Pulmonary artery endothelial cell (primary cell): ENCODE results near the gene LYRM7. TPM values are rescaled to one million over a fixed set of nuclear protein-coding genes. Genes with fewer than 3 reads are reported as not detected.
"Not testable (repeated sequence)": the region's sequence is repeated elsewhere in the genome, so short reads cannot be mapped to it uniquely, and the experiment has no call there.

Experiments
- DNase-seq: peaks from one replicate; pipeline ENCODE4 v3.0.0-alpha.2; 2011; ENCODE audit warnings: low read depth, low spot score
- total RNA-seq: library from RNA; depleted of rRNA; stranded (reverse); fragments of >200 nt; gene quantifications from 2 replicates; pipeline ENCODE4 v1.2.3, GENCODE V29; 2014

Gene LYRM7
- total RNA-seq = 6.7 and 7.4 TPM in 2 replicates

DNA sequence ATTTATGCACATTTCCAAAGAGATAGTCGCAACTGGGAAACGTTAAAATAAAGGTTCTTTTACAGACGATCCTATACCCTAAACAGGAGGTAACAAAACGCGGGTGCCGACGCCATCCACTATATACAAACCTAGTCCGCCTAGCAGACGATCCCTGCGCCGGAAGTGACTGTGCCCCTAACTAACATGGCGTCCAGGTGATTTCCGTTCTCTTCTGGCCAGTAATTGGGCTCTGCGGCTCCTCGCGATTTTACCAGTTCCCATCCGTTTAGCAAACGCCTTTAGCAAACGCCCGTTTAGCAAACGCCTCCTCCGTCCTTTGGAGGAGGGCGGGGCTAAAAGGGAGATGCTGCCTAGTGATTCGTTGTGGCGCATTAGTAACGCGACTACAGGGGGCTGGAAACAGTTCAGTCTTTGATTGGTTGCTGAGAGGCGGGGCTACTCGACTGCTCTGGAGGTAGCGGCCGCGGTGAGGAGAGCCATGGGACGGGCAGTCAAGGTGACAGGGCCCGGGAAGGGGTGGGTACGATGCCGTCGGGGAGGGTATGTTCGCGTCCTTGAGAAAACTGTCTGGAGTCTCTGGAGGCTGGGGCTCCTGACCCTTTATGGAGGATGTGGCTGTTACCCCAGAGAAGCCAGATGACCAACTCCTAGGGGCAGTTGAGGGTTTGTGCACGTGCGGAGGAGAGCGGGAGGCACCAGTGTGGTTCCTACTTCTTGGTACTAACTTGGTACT, at the start of gene LYRM7:
TSS of gene LYRM7 (plus strand) at position 405 of the 736 bp plus-strand sequence. CDS start at position 482, 77 bp downstream.
- peak; percentile 98 for DNase-seq

DNA sequence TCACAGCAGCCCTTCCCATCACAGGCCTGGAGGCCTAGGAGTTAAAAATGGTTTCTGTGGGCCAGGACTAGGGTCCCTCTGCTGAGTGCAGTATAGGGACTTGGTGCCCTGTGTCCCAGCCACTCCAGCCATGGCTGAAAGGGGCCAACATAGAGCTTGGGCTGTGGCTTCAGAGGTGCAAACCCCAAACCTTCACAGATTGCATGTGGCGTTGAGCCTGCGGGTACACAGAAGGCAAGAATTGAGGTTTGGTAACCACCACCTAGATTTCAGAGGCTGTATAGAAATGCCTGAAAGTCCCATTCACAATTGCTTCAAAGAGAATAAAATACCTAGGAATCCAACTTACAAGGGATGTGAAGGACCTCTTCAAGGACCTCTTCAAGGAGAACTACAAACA, 43.5 kb upstream of the LYRM7 start:
- DNase-seq = not testable (repeated sequence)

DNA sequence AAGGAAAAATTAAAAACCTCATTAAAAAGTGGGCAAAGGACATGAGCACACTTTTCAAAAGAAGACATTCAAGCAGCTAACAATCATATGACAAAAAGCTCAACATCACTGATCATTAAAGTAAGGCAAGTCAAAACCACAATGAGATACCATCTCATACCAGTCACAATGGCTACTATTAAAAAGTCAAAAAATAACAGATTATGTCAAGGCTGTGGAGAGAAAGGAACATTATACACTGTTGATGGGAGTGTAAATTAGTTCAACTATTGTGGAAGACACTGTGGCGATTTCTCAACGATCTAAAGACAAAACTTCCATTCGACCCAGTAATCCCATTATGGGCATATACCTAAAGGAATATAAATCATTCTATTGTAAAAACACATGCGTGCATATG, 41.4 kb upstream of the LYRM7 start:
- no peak for DNase-seq

DNA sequence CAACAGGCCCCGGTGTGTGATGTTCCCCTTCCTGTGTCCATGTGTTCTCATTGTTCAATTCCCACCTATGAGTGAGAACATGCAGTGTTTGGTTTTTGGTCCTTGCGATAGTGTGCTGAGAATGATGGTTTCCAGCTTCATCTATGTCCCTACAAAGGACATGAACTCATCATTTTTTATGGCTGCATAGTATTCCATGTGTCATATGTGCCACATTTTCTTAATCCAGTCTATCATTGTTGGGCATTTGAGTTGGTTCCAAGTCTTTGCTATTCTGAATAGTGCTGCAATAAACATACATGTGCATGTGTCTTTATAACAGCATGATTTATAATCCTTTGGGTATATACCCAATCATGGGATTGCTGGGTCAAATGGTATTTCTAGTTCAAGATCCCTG, 37.7 kb upstream of the LYRM7 start:
- not testable (repeated sequence) for DNase-seq

DNA sequence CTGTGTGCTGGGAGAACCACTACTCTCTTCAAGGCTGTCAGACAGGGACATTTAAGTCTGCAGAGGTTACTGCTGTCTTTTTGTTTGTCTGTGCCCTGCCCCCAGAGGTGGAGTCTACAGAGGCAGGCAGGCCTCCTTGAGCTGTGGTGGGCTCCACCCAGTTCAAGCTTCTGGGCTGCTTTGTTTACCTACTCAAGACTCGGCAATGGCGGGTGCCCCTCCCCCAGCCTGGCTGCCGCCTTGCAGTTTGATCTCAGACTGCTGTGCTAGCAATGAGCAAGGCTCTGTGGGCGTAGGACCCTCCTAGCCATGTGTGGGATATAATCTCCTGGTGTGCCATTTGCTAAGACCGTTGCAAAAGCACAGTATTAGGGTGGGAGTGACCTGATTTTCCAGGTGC, 32.3 kb upstream of the LYRM7 start:
- not testable (repeated sequence) for DNase-seq

DNA sequence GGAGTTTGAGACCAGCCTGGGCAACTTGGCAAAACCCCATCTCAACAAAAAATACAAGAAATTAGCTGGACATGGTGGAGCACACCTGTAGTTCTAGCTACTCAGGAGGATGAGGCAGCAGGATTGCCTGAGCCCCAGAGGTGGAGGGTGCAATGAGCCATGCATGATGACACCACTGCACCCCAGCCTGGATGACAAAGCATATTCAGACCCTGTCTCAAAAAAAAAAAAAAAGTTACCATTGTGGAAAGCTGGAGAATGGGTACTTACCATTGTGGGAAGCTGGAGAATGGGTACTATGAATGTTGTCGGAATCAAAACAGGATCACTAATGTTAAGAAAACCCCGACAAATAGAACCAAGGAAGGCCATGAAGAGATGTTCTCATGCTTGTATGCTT, 31.4 kb upstream of the LYRM7 start:
- DNase-seq = no peak

DNA sequence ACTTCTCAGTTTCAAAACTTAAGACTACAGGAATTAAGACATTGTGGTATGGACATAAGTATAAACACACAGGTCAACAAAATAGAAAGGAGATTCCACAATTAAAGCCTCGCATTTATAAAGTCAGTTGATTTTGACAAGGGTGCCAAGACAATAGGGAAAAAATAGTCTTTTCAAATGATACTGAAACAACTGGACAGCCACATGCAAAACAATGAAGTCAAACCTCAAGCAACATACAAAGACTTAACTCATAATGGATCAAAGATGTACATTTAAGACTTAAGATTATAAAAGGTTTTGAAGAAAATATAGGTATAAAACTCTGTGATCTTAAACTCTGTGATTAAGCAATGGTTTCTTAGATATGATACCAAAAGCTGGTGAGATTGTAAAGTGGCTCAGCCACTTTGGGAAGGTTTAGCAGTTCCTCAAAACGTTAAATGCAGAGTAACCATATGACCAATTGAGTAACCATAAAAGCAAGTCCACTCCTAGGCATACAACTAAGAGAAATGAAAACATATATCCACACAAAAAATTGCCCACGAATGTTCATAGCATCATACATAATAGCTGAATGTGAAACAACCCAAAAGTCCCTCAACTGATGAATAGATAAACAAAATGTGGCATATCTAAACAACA, 27.6 kb upstream of the LYRM7 start:
- DNase-seq = no peak

DNA sequence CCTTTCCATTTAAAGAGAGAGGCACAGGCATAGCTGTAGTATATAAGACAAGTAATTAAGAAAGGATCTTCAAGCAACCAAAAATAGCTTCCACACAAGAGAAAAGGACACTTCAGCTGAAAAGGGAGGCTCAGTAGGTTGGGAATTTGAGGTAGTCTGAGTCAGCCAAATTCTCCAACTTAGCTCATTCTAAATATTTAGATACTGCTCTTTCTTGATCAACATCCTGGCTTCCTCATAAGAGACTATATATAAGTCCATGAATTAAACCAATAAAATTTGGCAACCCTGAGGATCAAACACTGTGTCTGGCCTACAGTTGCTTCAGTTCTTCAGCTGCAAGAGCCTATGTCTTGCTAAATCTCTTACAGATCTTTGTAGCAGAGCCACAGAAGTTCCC, 23.5 kb upstream of the LYRM7 start:
- DNase-seq = no peak

DNA sequence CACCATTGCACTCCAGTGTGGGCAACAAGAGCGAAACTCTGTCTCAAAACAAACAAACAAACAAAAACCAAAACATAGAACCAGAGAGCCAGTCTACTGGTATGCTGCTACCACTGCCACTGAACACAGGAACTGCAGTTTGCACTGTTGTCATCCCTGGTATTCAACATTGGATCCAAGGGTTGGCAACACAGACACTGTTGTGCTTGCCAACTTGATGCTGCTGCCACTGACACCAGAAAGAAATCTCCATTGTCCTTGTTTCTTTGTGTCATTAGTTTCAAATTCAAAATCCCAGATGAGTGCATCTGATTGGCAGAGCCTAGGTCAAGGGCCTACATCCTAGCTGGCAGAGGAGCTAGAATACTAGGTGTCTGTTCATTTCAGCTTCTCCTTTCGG, 21.9 kb upstream of the LYRM7 start:
- no peak for DNase-seq

DNA sequence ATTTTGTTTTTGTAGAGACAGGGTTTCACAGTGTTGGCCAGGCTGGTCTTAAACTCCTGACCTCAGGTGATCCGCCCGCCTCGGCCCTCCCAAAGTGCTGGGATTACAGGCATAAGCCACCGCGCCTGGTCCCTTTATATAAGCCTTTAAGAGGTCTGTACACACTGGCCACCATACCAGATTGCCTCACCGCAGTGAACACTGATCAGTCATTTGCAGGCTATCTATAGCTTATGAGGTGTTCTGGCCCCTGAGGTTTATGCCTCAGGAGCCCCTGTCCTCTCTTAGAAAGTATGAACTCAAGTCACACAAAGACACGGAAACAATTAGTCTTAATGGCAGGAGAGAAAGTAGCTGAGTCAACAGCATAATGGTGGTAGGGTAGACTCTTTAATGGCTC, 20.3 kb upstream of the LYRM7 start:
- DNase-seq = no peak

DNA sequence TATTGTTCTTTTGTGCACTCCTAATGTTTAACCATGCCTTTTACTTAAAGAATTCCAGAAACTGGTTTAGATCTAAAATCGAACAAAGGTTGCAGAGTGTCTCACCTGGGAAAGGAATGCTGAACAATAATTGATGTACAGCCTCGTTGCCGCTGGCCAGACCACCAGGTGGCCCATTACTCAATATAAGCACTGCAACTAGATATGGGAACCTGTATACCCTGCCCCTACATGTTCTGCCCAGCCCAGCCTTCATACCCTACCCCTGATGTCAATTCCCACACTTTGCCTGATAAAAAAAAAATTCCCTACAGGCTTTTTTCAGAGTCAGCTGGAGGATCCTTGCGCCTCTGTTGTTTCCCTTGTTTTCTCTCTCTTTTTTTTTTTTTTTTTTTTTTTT, 19.5 kb upstream of the LYRM7 start:
- no peak for DNase-seq

DNA sequence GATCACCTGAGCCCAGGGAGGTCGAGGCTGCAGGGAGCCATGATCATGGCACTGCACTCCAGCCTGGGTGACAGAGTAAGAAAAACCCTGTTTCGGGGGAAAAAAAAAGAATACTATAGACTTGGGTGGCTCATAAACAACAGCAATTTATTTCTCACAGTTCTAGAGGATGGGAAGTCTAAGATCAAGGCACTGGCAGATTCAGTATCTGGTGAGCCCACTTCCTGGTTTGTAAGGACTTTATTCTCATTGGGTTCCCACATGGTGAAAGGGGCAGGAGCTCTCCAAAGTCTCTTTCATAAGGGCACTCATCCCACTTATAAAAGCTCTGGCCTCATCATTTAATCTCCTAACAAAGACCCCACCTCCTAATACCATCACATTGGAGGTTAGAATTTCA, 14.4 kb upstream of the LYRM7 start:
- no peak for DNase-seq

DNA sequence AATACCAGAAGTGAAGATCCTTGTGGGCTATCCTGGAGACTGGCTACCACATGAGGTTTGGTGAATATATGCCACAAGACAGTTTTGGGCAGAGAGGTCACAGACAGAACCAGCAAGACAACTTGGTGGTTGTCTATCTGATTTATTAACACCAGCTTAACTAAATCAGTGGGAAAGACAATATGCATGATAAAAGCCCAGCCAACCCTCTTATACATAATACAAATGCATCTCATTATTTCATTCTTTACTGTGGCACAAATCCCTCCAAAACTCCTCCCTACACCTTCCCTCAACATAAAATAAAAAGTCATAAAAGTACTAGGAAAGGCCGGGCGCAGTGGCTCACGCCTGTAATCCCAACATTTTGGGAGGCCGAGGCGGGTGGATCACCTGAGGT, 13.8 kb upstream of the LYRM7 start:
- no peak for DNase-seq

DNA sequence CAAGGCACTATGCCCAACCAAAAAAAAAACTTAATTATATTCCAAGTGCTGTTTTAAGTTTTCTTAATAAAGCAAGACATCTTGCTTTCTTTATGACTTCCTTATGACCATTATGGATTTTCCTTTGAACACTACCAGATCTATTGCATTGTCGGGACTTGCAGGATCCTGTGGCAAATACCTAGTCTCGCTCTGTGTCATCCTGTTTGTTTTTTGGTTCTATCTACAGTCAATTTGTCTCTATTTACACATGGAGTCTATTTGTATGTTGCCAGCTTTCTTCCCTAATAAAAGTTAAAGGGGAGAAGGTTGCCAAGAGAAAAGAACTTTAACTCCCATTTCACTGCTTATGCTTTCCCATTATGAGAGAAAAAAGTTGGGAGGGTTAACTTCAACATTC, 10.6 kb upstream of the LYRM7 start:
- no peak for DNase-seq

DNA sequence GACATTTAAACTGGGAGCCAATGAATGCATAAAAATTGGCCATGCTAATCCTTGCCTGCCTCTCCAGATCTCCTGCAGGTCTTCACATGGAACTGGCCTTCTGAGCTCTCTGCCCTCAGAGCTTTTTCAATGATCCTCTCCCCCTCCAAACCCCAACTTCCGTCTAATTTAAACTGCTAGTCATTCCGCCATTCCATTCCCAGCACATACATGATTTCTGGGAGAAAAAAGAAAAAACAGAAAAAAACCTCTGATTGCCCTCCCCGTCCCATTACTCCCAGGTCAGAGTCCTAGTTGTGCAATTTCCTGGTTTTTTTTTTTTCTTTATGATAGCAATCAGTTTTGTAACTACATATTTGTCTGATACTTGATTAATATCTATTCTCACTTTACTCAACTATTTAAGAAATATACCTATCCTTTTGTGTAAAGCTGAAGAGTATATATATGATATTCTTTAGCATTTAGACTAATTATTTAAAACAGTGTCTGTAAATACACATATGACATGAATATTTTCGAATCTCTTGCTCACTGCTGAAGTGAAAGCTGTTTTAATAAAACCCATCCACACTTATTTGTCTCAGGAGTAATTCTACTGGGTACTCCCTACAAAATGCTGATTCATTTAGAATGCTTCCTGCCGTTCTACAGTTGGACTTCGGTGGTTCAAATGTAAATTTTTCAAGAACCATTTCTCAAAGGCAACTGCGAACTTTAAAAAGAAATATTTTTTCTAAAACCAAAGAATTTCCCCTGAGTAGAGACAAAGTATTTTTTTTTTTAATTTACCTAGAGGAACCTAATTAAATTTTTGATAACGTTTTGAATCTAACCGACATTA, 7.2 kb upstream of the LYRM7 start:
- DNase-seq = no peak

DNA sequence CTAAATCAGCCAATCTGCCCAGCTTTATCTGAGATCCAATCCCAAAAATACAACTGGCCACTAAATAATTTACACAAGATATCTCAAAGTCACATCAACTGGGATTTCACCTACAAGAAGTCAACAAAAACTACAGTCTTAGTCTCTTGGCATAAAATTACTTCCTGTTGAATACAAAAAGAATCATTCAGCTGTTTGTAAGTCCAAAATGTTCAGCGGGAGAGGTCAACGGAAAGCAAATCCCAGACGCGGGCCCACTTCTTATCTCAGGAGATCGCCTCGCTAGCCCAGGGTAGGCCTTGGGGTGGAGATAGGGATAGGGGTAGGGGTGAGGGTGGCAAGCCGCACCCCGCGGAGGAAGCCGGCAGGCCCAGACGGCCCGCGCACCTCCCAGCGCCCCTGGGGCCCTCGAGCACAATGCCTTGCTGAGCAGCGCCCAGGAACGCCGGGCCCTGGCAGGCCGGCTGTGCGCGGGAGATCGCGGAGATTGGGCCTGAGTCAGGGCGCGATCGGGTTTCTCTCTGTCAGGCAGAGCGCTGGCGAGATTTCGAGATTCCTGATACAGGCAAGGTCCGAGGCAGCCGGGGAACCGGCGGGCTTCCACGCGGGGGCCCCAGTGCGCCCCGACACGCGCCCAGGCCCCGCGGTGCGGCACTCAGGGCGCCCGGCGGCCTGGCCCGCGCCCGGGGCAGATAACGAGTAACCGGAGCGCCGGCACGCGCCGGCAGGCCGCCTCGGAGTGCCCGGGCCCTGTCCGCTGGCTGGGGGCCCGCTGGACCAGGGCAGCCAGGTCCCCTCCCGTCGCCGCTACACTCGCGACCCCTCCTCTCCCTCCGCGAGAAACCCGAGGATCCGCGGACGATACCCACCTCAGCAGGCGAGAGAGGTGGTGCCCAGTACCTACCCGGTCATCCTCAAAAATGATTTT, 6.3 kb upstream of the LYRM7 start:
- DNase-seq = no peak

DNA sequence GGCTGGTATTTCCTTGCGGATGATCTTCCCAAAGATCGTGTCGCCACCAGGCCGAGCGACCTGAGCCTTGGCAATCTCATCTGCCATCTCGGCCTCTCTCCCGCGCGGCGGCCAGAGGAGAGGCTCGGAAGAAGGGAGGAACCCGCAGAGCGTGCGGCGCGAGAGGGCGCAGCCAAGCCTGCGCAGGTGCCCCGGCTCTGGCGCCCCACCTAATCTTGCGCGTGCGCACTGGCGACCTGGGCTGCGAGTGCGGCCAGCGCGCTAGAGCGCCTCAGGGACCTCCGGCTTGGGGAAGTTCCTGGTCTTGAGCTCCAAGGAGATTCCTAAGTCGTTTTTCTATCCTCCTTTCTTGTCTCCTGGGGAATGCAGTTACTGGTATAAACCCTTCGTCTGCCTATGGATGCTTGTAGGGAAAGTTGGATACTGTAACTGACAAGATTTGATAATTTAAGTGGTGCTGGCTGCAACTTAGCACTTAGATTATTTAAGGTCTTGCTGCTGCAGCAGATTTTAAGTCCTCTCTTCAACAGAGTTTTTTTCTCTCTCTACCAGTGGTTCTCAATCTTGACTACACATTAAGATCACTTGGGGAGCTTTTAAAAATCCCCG, 5.5 kb upstream of the LYRM7 start, which contains the start of gene HINT1:
TSS of gene HINT1 (minus strand) at position 138 of the 609 bp plus-strand sequence. CDS start at position 87, 51 bp downstream.
- DNase-seq = peak; percentile 53

DNA sequence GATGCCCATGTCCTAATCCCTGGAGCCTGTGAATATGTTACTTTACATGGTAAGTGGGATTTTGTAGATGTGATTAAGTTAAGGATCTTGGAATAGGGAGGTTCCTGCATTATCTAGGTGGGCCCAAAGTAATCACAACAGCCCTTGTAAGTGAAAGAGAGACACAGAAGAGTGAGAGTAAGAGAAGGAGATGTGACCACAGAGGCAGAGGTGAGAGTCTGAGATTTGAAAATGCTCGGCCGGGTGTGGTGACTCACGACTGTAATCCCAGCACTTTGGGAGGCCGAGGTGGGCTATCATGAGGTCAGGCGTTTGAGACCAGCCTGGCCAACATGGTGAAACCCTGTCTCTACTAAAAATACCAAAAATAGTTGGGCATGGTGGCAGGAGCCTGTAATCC, 3.1 kb upstream of the LYRM7 start:
- DNase-seq = no peak

DNA sequence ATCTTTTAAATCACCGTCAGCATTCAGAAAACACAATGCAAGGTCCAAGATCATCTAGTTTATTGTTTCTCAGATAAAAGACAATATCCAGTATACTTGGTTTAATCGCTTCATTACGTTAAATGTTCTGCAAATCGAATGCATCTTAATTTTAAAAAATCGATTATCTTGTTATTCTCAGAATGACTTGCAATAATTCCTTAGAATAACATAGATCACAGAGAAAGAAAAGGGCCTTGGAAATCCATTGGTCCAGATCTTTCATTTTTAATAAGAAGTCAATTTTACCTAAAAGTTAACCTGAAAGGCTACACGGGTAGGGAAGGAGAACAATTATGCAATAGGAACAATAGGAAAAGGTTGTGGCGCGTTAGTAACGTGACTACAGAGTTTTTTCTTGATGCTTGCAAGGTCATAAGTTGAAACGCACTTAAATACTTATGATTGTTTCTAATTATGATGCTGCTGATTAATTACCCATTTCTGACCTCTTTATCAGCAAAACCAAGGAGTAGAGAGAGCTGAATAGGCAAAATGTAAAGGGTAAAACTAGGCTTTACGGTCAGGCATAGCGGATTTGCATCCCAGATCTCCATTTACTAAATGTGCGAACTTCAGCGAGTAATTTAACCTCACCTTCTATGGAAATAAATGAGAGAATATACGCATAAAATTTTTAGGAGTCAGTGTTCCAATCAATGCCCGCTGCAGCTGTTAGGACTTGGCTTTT, 769 bp upstream of the LYRM7 start:
- DNase-seq = no peak

DNA sequence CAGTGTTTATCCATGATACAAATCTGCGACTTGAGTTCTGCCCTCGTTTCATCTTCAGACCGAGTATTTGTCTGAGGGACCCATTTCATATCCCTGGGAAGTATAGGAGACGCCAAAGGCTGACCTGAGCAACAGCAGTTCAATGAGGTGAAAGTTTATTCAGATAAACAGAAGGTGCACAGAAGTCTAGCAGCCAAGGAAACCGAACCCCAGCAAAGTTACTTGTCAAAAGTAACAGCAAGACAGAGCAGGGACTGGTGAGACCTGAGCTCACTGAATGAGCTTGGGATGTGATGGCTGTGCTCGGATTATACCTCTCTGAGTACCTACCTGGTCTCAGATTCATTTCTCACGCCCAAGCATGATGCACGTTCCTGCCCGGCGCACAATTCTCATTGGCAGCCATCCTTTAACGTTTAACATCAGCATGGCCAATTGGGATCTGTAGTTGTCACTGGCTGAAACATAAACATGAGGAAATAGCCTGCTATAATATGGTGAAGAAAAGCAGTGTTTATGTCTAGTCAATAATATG, 599 bp downstream of the LYRM7 start:
- no peak for DNase-seq
